Lower leg skin (tissue), 3 donors: Measurements from ENCODE around the gene CGREF1.

ENCODE experiments used
- CTCF ChIP-seq, 3 donors: fragments of 450-650 bp; IDR thresholded peaks; one replicate each; pipeline ENCODE4 v1.5.1; 2016; ENCODE audit warnings: antibody characterized with exemption in 3 of 3, mild to moderate bottlenecking in 3 of 3, moderate library complexity in 2 of 3
- POLR2A ChIP-seq, 2 donors: fragments of 450-650 bp; IDR thresholded peaks; one replicate each; pipeline ENCODE4 v1.6.1; 2016 to 2017; ENCODE audit warnings: antibody characterized with exemption in 2 of 2, mild to moderate bottlenecking in 1 of 2, moderate library complexity in 1 of 2

GRCh38 chr2:27093430-27094352, 25.2 kb downstream of the CGREF1 start:
- TF ChIP-seq CTCF (IDR thresholded peaks at IDR 0.05) (no peak), POLR2A (IDR thresholded peaks at IDR 0.05) (no peak)
